Activated naive CD4-positive, alpha-beta T cell treated with anti-CD3 and anti-CD28 coated beads, Interleukin-2, amount 50 U/mL, for 24 hours (primary cell): Measurements from ENCODE around the gene TBX4.

Experiments
- H3K27ac Mint-ChIP-seq: one replicate; pipeline ENCODE4 v1.8.0; 2021; ENCODE audit warnings: mild to moderate bottlenecking, mixed read lengths
- H3K27me3 Mint-ChIP-seq: one replicate; pipeline ENCODE4 v1.8.0; 2021; ENCODE audit warnings: mixed read lengths
- H3K36me3 Mint-ChIP-seq: one replicate; pipeline ENCODE4 v1.8.0; 2021; ENCODE audit warnings: mixed read lengths
- H3K4me1 Mint-ChIP-seq: one replicate; pipeline ENCODE4 v1.8.0; 2021; ENCODE audit warnings: mixed read lengths
- H3K4me3 Mint-ChIP-seq: one replicate; pipeline ENCODE4 v1.8.0; 2021; ENCODE audit warnings: mild to moderate bottlenecking, mixed read lengths
- H3K9me3 Mint-ChIP-seq: one replicate; pipeline ENCODE4 v1.8.0; 2021; ENCODE audit warnings: mixed read lengths

Gene TBX4

DNA sequence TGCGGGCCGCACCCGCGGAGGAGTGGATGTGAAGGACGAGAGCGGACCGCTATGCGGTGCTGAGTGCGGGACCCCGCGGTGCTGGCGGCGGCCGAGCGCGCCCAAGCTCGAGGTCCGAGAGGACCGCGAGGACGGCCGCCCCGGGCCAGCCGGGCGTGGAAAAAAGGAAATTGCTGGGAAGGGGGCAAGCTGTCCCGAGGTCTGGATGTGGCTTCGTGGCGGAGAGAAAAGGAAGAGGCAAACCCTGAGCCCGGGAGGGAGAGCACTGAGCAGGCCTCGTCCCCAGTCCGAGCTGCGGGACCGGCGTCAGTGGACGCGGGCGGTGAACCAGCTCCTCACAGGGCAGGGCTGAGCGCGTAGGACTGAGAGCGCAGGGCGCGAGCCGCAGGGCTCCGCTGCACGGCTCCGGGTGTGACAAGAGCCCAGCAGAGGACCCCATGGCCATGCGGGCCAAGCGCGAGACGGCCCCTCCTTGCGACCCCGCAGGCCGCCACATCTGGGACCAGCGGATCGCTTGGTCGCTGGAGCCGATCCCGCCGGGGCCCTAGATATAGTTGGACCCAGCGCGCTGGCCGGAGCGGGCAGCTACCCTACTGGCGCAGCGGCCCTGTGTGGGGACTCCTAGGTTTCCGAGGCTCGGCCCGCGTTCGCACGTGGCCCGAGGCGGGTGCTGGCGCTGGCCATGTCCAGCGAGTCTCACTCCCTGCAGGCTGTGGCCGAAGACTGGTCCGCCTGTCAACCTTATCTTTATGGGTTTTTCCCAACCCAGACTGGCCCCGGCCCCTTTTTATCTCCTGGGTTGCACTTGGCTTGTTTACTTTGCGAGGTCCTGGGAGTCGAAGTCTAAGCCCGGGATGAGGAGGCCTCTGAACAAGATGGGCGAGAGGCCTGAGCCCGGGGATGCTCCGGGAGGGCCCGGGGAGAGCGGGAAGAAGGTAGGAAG, 2.4 kb downstream of the TBX4 start:
- H3K4me1 Mint-ChIP-seq, result peaks cover 40% of the 10 kb centered on the region
- no peaks in the 10 kb centered on the region for H3K36me3 Mint-ChIP-seq
- H3K9me3 Mint-ChIP-seq, result no peaks in the 10 kb centered on the region
- peaks cover 58% of the 10 kb centered on the region for H3K27me3 Mint-ChIP-seq
- H3K4me3 Mint-ChIP-seq, result peak overlapping the region; percentile 71
- H3K27ac Mint-ChIP-seq, result no peak overlapping the region

DNA sequence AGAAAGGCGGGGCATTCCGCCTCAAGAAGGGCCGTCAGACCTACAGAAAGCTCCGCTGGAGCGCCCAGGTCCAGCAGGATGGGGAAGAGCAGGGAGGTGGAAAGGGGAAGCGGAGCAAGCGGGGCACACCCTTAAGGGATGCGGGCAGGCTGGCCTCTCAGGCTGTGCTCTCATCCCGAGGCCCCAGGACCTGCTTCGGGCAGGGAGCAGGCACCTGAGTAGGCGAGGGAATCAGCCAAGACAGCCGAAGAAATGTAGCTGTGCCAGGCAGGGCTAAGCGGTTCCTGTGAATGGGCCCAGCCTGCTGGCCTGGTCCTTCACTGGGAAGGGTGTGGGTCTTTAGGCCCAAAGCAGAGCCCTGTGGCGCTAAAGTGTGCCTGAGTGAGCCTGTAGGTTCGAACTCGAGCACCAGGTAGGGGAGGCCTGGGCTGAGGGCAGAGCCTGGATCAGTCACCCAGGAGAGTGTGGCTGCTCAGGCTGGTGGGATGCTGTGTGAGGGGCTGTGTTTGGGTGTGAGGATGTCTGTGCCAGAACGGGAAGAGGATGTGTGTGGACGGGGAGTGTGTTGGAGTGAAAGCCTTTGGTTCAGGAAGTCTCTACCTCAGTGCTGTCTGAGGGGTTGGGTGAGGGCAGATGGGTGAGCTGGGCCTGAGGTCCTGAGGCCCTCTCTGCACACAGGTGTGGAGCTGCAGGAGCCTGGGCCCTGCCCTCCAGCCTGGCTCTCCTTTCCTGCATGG, 3.3 kb downstream of the TBX4 start:
- Mint-ChIP-seq H3K4me1 (peaks cover 42% of the 10 kb centered on the region), H3K36me3 (no peaks in the 10 kb centered on the region), H3K9me3 (no peaks in the 10 kb centered on the region), H3K27me3 (peaks cover 57% of the 10 kb centered on the region), H3K27ac (no peak overlapping the region), H3K4me3 (peak overlapping the region; percentile 27)

DNA sequence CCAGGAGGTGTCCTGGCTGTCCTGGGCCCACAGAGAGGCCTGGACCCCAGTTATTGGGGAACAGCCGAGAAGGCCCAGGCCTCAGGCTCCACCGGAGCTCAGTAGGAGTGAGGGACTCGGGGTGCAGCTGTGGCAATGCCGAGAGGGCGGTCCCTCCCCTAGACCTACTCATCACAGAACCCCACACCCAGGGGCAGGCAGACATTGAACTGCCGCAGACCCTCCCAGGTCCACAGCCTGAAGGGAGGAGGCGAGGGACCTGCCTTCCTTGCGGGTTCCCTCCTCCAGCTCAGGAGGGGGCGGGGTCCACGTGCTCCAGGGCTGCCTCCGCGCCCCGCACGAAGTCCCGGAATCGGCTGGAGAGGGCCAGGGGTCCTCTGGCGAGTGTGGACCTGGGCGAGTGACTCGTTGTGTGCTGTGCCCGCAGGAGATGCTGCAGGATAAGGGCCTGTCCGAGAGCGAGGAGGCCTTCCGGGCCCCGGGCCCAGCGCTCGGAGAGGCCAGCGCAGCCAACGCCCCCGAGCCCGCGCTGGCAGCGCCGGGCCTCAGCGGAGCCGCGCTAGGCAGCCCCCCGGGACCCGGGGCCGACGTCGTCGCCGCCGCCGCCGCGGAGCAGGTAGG, 3.9 kb downstream of the TBX4 start:
- Mint-ChIP-seq H3K27ac (no peak overlapping the region), H3K4me1 (peaks cover 45% of the 10 kb centered on the region), H3K4me3 (no peak overlapping the region), H3K9me3 (no peaks in the 10 kb centered on the region), H3K36me3 (no peaks in the 10 kb centered on the region), H3K27me3 (peaks cover 58% of the 10 kb centered on the region)

GRCh38 chr17:61456688-61457225, 4.5 kb downstream of the TBX4 start:
- peaks cover 50% of the 10 kb centered on the region for H3K4me1 Mint-ChIP-seq
- no peaks in the 10 kb centered on the region for H3K36me3 Mint-ChIP-seq
- H3K4me3 Mint-ChIP-seq, result peak overlapping the region; percentile 63
- H3K9me3 Mint-ChIP-seq, result no peaks in the 10 kb centered on the region
- H3K27me3 Mint-ChIP-seq, result peaks cover 57% of the 10 kb centered on the region
- no peak overlapping the region for H3K27ac Mint-ChIP-seq

DNA sequence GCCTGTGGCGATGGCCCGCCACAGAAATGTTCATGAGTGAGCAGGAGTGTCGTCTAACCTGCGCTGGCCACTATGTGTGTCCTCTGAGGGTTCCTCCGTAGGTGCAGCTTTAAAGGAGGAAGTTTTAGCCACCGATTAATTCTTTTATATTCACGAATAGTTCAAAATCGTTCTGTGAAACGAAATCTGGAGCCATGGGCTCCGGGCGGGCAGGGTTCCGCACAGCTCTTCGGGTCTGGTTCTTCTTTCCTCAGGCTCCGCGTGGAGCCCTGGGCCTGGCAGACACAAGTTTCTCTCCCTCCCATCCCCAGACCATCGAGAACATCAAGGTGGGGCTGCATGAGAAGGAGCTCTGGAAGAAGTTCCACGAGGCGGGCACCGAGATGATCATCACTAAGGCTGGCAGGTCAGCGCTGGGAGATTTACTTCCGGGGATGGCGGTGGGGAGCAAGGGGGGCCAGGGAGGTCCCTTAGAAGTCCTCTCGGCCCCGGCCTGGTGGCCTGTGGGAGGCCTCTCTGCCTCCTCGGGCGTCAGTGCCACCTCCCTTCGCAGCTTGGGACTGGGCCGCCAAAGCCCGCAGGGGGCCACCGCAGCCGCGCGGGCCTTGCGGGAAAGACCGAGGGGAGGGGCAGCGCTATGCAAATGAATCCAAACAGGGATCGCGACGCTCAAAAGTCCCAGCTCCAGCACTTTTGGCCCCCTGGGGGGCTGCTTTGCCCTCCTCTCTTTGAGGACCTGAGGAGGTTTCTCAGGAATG, 5.2 kb downstream of the TBX4 start:
- Mint-ChIP-seq H3K9me3 (no peaks in the 10 kb centered on the region), H3K27ac (no peak overlapping the region), H3K4me3 (peak overlapping the region; percentile 63), H3K27me3 (peaks cover 57% of the 10 kb centered on the region), H3K36me3 (no peaks in the 10 kb centered on the region), H3K4me1 (peaks cover 53% of the 10 kb centered on the region)

GRCh38 chr17:61458000-61458399, 5.8 kb downstream of the TBX4 start:
- Mint-ChIP-seq H3K4me1 (peaks cover 52% of the 10 kb centered on the region), H3K27ac (no peak overlapping the region), H3K27me3 (peaks cover 55% of the 10 kb centered on the region), H3K4me3 (no peak overlapping the region), H3K9me3 (no peaks in the 10 kb centered on the region), H3K36me3 (no peaks in the 10 kb centered on the region)

DNA sequence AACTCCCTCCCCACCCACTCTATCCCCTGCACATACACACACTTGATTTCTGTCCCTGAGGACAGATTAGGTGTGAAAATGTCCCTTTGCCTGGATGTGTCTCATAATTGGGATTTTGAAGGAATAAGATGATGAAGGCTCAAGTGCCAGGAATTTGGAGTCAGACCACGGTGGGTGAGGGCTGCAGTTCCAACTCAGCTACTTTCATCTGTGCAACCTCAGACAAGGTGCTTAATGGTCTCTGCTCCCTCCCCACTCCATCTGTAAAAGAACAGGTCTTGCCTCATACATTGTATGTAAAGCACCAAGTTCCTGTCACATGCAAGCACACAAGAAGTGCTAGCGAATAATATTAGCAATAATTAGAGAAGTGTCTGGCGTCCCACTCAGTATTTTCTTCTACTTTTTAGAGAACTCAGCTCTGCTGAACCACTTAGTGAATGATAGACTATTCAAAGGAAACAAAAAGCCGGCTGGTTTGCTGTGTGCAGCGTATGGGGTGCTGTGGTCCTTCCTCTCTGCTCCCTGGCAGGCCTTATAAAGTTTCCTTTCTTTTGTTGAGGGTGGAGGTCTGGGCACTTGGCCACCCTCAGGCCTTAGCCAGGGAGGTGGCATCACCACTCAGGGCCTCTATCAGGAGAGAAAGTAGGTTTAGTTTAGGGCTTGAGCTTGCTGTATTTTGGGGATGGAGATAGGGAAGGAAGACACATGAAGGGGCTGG, 6.4 kb downstream of the TBX4 start:
- no peak overlapping the region for H3K4me3 Mint-ChIP-seq
- H3K9me3 Mint-ChIP-seq, result no peaks in the 10 kb centered on the region
- peaks cover 53% of the 10 kb centered on the region for H3K27me3 Mint-ChIP-seq
- H3K27ac Mint-ChIP-seq, result no peak overlapping the region
- peaks cover 49% of the 10 kb centered on the region for H3K4me1 Mint-ChIP-seq
- H3K36me3 Mint-ChIP-seq, result no peaks in the 10 kb centered on the region

- Mint-ChIP-seq H3K27me3 (peaks cover 46% of the 10 kb centered on the region), H3K9me3 (no peaks in the 10 kb centered on the region), H3K4me3 (no peak overlapping the region), H3K27ac (no peak overlapping the region), H3K36me3 (no peaks in the 10 kb centered on the region), H3K4me1 (peaks cover 42% of the 10 kb centered on the region)
Observed at GRCh38 chr17:61459142-61459809, 7.1 kb downstream of the TBX4 start.

DNA sequence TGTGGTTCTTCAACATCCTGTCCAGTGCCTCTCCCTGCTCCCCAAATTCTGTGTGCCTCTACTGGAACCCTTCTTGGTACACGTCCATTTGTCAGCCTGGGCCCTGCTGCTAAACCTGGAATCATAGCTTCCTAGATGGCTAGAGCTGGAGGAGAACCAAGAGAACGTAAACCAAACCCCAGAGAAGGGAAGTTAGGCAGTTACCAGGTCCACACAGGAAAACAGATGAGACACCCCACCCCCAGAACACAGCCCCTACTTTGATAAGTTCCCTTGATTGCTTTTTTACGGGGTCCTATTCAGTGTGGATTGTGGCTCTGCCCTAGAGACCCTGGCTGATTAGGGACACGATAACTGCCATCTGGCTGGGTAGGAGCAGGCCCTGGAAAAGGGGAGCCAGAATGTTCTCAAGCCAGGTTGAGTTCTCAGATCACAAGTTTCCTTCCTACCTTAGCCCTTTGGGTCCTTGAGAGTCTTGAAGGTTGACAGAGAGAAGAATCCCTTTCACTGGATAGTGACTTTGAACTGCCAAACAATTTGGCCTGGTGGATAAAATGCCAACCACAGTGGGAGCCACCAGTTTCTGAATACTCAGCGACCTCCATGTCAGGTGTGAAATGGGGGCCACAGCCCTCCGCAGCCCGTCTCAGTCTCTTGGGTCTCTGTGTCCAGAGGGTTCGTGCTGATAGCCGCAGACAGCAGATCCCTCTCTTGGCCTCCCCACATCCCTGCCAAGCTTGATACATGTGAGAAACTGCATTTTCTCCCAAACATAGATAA, 7.9 kb downstream of the TBX4 start:
- Mint-ChIP-seq H3K9me3 (no peaks in the 10 kb centered on the region), H3K4me1 (peaks cover 40% of the 10 kb centered on the region), H3K36me3 (no peaks in the 10 kb centered on the region), H3K27ac (no peak overlapping the region), H3K4me3 (no peak overlapping the region), H3K27me3 (peaks cover 42% of the 10 kb centered on the region)

- H3K4me1 Mint-ChIP-seq, result peaks cover 35% of the 10 kb centered on the region
- H3K36me3 Mint-ChIP-seq, result no peaks in the 10 kb centered on the region
- peaks cover 41% of the 10 kb centered on the region for H3K27me3 Mint-ChIP-seq
- peak overlapping the region; percentile 34 for H3K4me3 Mint-ChIP-seq
- no peaks in the 10 kb centered on the region for H3K9me3 Mint-ChIP-seq
- no peak overlapping the region for H3K27ac Mint-ChIP-seq
Observed at GRCh38 chr17:61460796-61461585, 8.8 kb downstream of the TBX4 start.

DNA sequence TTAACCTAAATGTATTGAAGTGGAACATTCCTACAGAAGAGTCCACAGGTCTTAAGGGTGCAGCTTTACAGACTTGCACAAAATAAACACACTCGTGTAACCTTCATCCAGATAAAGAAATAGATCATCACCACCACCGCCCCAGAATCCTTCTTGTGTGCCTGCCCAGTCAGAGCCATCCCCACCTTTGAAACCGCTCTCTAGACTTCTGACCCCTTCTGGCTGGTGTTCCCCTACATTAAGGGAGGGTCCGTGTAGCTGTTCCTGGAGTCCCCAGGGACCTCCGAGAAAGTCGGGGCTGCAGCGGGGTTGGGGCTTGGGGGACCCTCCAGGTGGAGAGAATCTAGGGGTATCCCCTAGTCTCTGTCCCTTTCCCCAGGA, 9.4 kb downstream of the TBX4 start:
- peaks cover 42% of the 10 kb centered on the region for H3K27me3 Mint-ChIP-seq
- no peaks in the 10 kb centered on the region for H3K36me3 Mint-ChIP-seq
- peak overlapping the region; percentile 34 for H3K4me3 Mint-ChIP-seq
- H3K4me1 Mint-ChIP-seq, result peaks cover 35% of the 10 kb centered on the region
- no peak overlapping the region for H3K27ac Mint-ChIP-seq
- H3K9me3 Mint-ChIP-seq, result no peaks in the 10 kb centered on the region

- H3K27ac Mint-ChIP-seq, result no peak overlapping the region
- peak overlapping the region; percentile 26 for H3K4me3 Mint-ChIP-seq
- H3K27me3 Mint-ChIP-seq, result peaks cover 39% of the 10 kb centered on the region
- no peaks in the 10 kb centered on the region for H3K36me3 Mint-ChIP-seq
- H3K4me1 Mint-ChIP-seq, result peaks cover 32% of the 10 kb centered on the region
- H3K9me3 Mint-ChIP-seq, result no peaks in the 10 kb centered on the region
Observed at GRCh38 chr17:61461967-61462718, 9.9 kb downstream of the TBX4 start.
